Keratinocyte (primary cell): ENCODE data around the gene CARD8.

ENCODE experiments used
- CTCF ChIP-seq, 3 experiments: IDR thresholded peaks in 1 of 3; conservative IDR thresholded peaks in 1 of 3; optimal IDR thresholded peaks in 1 of 3; 2 replicates in 2 of 3; 3 replicates in 1 of 3; pipeline versions ENCODE3 to v1.5.1; 2011; ENCODE audit warnings: low read length in 3 of 3, mild to moderate bottlenecking in 3 of 3, moderate library complexity in 2 of 3, control low read depth in 1 of 3, inconsistent platforms in 1 of 3; ENCODE audit not compliant: insufficient read depth in 2 of 3; ENCODE audit errors: extremely low read depth in 1 of 3
- EZH2 ChIP-seq: IDR thresholded peaks from one replicate; pipeline ENCODE4 v1.6.1; 2012; ENCODE audit warnings: inconsistent platforms, mild to moderate bottlenecking, low read length, moderate library complexity

- no peak for TF ChIP-seq CTCF (optimal IDR thresholded peaks at IDR 0.05 in 1 of 3, IDR thresholded peaks at IDR 0.05 in 1 of 3, conservative IDR thresholded peaks at IDR 0.05 in 1 of 3; ENCODE audit: extremely low read depth in 1 of 3, insufficient read depth in 2 of 3, low read length in 3 of 3)
- TF ChIP-seq EZH2, result no peak
Measured at GRCh38 chr19:48249502-48250014, 6.2 kb downstream of the CARD8 start.
